ENCODE data around the gene LOXL4.

Gene LOXL4

DNA sequence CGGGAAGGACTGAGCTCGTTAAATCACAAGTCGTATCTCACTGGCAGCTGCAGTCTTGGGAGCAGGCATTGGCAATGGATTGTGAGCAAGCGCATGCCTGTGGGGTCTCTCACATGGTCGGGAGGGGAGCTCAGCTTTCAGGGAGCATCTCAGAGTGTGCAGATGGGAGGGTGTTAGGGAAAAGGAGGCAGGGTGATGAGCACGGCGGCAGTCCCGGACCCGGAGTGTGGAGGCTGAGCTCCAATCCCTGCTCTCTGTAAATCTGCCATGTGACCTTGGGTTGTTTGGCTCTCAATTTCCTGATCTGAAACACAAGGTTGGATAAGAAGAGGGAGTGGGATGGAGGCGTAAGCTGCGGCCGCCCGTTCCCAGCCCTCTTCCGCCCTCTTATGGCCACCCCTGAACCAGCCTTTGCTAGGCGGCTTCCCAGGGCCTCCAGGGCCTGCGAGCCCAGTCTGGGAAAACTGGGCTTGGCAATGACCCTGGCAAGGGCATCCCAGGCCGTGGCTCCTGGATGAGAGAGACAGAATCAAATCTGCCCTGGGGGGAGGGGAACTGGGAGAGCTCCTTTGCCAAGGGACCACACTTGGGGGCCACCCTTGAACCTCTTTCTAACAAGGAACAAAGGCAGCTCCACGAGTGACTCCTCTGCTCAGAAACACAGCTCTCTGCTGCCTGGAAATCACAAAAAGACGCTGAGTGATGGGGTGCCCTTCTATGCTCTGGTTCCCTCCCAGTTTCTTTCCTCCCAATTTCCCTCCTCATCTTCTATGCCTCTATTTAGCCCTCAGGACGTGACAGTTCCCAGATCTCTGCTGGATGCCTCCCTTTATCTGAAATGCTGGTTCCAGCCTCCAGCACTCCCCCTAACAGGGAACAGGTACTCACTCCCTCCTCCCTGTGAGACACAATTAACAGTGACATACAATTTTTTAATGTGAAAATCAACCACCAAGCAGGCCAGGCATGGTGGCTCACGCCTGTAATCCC lies 41.7 kb upstream of the LOXL4 start:
- Histone ChIP-seq H3K27ac (no peak overlapping the region), H3K36me3 (ENCODE audit: control insufficient read depth, insufficient read depth, low read length) (no peaks in the 10 kb centered on the region), H3K9ac (no peak overlapping the region), H3K4me3 (ENCODE audit: low read depth, low read length) (no peak overlapping the region), H3K79me2 (no peaks in the 10 kb centered on the region), H3K4me1 (no peaks in the 10 kb centered on the region), H2AFZ (peak overlapping the region; percentile 64), H3K27me3 (ENCODE audit: control insufficient read depth, insufficient read depth, low read length) (no peaks in the 10 kb centered on the region), H3K9me3 (ENCODE audit: control insufficient read depth, low read length) (no peaks in the 10 kb centered on the region), H3K4me2 (ENCODE audit: low read length) (no peak overlapping the region)
- TF ChIP-seq, protein P1, sequence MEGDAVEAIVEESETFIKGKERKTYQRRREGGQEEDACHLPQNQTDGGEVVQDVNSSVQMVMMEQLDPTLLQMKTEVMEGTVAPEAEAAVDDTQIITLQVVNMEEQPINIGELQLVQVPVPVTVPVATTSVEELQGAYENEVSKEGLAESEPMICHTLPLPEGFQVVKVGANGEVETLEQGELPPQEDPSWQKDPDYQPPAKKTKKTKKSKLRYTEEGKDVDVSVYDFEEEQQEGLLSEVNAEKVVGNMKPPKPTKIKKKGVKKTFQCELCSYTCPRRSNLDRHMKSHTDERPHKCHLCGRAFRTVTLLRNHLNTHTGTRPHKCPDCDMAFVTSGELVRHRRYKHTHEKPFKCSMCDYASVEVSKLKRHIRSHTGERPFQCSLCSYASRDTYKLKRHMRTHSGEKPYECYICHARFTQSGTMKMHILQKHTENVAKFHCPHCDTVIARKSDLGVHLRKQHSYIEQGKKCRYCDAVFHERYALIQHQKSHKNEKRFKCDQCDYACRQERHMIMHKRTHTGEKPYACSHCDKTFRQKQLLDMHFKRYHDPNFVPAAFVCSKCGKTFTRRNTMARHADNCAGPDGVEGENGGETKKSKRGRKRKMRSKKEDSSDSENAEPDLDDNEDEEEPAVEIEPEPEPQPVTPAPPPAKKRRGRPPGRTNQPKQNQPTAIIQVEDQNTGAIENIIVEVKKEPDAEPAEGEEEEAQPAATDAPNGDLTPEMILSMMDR (IDR thresholded peaks at IDR 0.05), result peak; percentile 79

GRCh38 chr10:98308669-98309365 lies 40.8 kb upstream of the LOXL4 start:
- TF ChIP-seq, protein P1 (IDR thresholded peaks at IDR 0.05), result no peak
- Histone ChIP-seq H3K27ac (no peak overlapping the region), H3K4me2 (ENCODE audit: low read length) (no peak overlapping the region), H2AFZ (peak overlapping the region; percentile 64), H3K9me3 (ENCODE audit: control insufficient read depth, low read length) (no peaks in the 10 kb centered on the region), H3K9ac (no peak overlapping the region), H3K4me1 (no peaks in the 10 kb centered on the region), H3K27me3 (ENCODE audit: control insufficient read depth, insufficient read depth, low read length) (no peaks in the 10 kb centered on the region), H3K79me2 (no peaks in the 10 kb centered on the region), H3K4me3 (ENCODE audit: low read depth, low read length) (no peak overlapping the region), H3K36me3 (ENCODE audit: control insufficient read depth, insufficient read depth, low read length) (no peaks in the 10 kb centered on the region)

DNA sequence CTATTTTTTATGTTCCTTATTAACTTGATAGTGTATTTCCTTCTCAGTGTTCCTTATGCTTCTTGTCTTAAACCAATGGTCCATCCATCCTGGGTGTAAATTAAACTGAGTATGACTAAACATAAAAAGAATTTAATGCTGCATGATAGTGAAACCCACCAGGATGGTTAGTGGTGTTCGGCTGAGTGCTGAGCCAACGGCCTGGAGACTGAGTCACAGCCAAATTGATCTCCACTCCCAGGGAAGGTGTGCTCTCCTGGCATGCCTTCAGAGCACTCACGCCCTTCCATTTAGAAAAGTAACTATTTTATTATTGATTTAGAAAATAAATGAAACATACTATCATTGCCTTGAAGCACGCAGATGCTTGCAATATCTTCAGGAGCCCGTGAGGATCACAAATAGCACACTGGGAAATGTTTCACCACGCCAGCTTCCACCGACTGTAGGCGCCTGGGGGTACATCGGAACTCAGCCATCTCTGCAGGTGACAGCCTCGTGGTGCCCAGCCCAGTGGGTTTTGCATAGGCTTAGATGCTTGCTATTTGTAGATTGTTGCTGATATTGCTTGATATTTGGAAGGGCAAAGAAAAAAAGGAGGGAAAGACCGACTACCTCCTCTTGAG lies 40.0 kb upstream of the LOXL4 start:
- Histone ChIP-seq H3K4me1 (no peaks in the 10 kb centered on the region), H3K27ac (no peak overlapping the region), H3K9ac (no peak overlapping the region), H3K27me3 (ENCODE audit: control insufficient read depth, insufficient read depth, low read length) (no peaks in the 10 kb centered on the region), H3K79me2 (no peaks in the 10 kb centered on the region), H3K36me3 (ENCODE audit: control insufficient read depth, insufficient read depth, low read length) (no peaks in the 10 kb centered on the region), H3K4me3 (ENCODE audit: low read depth, low read length) (no peak overlapping the region), H3K9me3 (ENCODE audit: control insufficient read depth, low read length) (no peaks in the 10 kb centered on the region), H2AFZ (no peak overlapping the region), H3K4me2 (ENCODE audit: low read length) (no peak overlapping the region)
- TF ChIP-seq, protein P1 (IDR thresholded peaks at IDR 0.05), result no peak

DNA sequence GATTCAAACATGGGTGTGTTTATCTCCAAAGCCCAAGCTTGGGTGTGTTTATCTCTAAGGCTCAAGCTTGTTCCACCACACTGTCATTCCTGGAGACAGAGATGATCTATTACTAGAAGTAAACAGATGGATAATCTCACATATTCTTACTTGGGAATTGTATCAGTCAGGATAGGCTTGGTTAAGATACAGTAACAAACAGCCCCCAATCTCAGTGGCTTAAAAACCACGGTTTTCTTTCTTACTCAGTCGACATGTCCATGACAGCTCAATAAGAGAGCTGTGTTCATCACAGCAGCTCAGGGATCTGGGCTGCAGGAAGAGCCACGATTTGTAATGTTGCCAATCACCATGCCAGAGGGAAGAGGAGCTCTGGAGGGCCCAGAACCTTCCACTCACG lies 38.5 kb upstream of the LOXL4 start:
- no peak overlapping the region for H3K4me2 ChIP-seq (ENCODE audit: low read length)
- H3K4me3 ChIP-seq (ENCODE audit: low read depth, low read length), result no peak overlapping the region
- H3K27me3 ChIP-seq (ENCODE audit: control insufficient read depth, insufficient read depth, low read length), result no peaks in the 10 kb centered on the region
- TF ChIP-seq, protein P1 (IDR thresholded peaks at IDR 0.05), result no peak
- H3K79me2 ChIP-seq, result no peaks in the 10 kb centered on the region
- no peak overlapping the region for H2AFZ ChIP-seq
- H3K4me1 ChIP-seq, result no peaks in the 10 kb centered on the region
- no peak overlapping the region for H3K9ac ChIP-seq
- H3K27ac ChIP-seq, result no peak overlapping the region
- H3K36me3 ChIP-seq (ENCODE audit: control insufficient read depth, insufficient read depth, low read length), result no peaks in the 10 kb centered on the region
- no peaks in the 10 kb centered on the region for H3K9me3 ChIP-seq (ENCODE audit: control insufficient read depth, low read length)

All from parathyroid adenoma (tissue), 2 donors.